Stomach (tissue), 4 donors: ENCODE data around the gene MEGF8.

ENCODE experiments used
- EP300 ChIP-seq: sonication (generic); formaldehyde crosslinking; IDR thresholded peaks from one replicate; pipeline ENCODE4 v1.6.1; 2017; ENCODE audit warnings: antibody characterized with exemption
- POLR2A ChIP-seq, 4 donors: fragments of 450-650 bp; IDR thresholded peaks; one replicate each; pipeline ENCODE4 v1.6.1; 2016; ENCODE audit warnings: antibody characterized with exemption in 4 of 4, control low read depth in 2 of 4, mild to moderate bottlenecking in 1 of 4, moderate library complexity in 1 of 4
- POLR2AphosphoS5 ChIP-seq, 3 donors: sonication (generic); formaldehyde crosslinking; IDR thresholded peaks; one replicate each; pipeline ENCODE4 v1.6.1; 2016; ENCODE audit warnings: antibody characterized with exemption in 3 of 3
- TF ChIP-seq, protein P1 (sequence below), 7 experiments: fragments of 450-650 bp in 4 of 7; fragments of 200-600 bp in 3 of 7; sonication (generic) in 3 of 7; IDR thresholded peaks; one replicate each; pipeline ENCODE4 v1.5.1; 2016 to 2019; ENCODE audit warnings: antibody characterized with exemption in 7 of 7, control low read depth in 2 of 7, mild to moderate bottlenecking in 1 of 7

- TF ChIP-seq EP300 (no peak), POLR2A (IDR thresholded peaks at IDR 0.05) (no peak), POLR2AphosphoS5 (IDR thresholded peaks at IDR 0.05) (no peak)
- TF ChIP-seq, protein P1, sequence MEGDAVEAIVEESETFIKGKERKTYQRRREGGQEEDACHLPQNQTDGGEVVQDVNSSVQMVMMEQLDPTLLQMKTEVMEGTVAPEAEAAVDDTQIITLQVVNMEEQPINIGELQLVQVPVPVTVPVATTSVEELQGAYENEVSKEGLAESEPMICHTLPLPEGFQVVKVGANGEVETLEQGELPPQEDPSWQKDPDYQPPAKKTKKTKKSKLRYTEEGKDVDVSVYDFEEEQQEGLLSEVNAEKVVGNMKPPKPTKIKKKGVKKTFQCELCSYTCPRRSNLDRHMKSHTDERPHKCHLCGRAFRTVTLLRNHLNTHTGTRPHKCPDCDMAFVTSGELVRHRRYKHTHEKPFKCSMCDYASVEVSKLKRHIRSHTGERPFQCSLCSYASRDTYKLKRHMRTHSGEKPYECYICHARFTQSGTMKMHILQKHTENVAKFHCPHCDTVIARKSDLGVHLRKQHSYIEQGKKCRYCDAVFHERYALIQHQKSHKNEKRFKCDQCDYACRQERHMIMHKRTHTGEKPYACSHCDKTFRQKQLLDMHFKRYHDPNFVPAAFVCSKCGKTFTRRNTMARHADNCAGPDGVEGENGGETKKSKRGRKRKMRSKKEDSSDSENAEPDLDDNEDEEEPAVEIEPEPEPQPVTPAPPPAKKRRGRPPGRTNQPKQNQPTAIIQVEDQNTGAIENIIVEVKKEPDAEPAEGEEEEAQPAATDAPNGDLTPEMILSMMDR (IDR thresholded peaks at IDR 0.05): no peak
Measured at GRCh38 chr19:42292963-42293362, 32.5 kb upstream of the MEGF8 start.
